GM23338 (cell line): ENCODE results near the gene PGBD5. TPM values are rescaled to one million over a fixed set of nuclear protein-coding genes. Genes with fewer than 3 reads are reported as not detected.
"Not testable (repeated sequence)": the region's sequence is repeated elsewhere in the genome, so short reads cannot be mapped to it uniquely, and the experiment has no call there.

Experiments used
- ATAC-seq: fragments of 200-7000 bp; cut with Tn5 transposase; 3 replicates; pipeline ENCODE4 v1.9.1; 2020
- DNase-seq: peaks from one replicate; pipeline ENCODE4 v3.0.0-alpha.2; 2015; ENCODE audit warnings: low spot score
- H2AFZ ChIP-seq: fragments of 200-600 bp; sonication (generic); 2 replicates; pipeline ENCODE4 v1.8.0; 2016; ENCODE audit warnings: antibody characterized with exemption, mild to moderate bottlenecking, moderate library complexity
- H3F3A ChIP-seq: fragments of 200-600 bp; sonication (generic); replicated peaks from 2 replicates; pipeline ENCODE4 v1.8.0; 2017; ENCODE audit warnings: antibody characterized with exemption, mixed run types, low read depth
- H3K27ac ChIP-seq: fragments of 200-600 bp; sonication (generic); 2 replicates; pipeline ENCODE4 v1.6.1; 2016; ENCODE audit warnings: low read depth
- H3K27me3 ChIP-seq: fragments of 200-600 bp; sonication (generic); 2 replicates; pipeline ENCODE4 v1.8.0; 2016; ENCODE audit warnings: mild to moderate bottlenecking, mixed run types, moderate library complexity; ENCODE audit not compliant: insufficient read depth
- H3K36me3 ChIP-seq: fragments of 200-600 bp; sonication (generic); 2 replicates; pipeline ENCODE4 v1.8.0; 2016; ENCODE audit warnings: mild to moderate bottlenecking; ENCODE audit not compliant: insufficient read depth
- H3K4me1 ChIP-seq: fragments of 200-600 bp; sonication (generic); 2 replicates; pipeline ENCODE4 v1.8.0; 2016; ENCODE audit warnings: mild to moderate bottlenecking, moderate library complexity; ENCODE audit not compliant: insufficient read depth
- H3K4me2 ChIP-seq: fragments of 200-600 bp; sonication (generic); 2 replicates; pipeline ENCODE4 v1.7.1; 2017; ENCODE audit warnings: mixed run types
- H3K4me3 ChIP-seq: fragments of 200-600 bp; sonication (generic); 2 replicates; pipeline ENCODE4 v1.6.1; 2016; ENCODE audit warnings: mixed run types
- H3K79me2 ChIP-seq: fragments of 200-600 bp; sonication (generic); replicated peaks from 2 replicates; pipeline ENCODE4 v1.8.0; 2017; ENCODE audit warnings: mild to moderate bottlenecking; ENCODE audit not compliant: insufficient read depth
- H3K9me2 ChIP-seq: fragments of 200-600 bp; sonication (generic); 2 replicates; pipeline ENCODE4 v1.8.0; 2017; ENCODE audit not compliant: insufficient read depth
- H4K20me1 ChIP-seq: fragments of 200-600 bp; sonication (generic); replicated peaks from 2 replicates; pipeline ENCODE4 v1.8.0; 2017; ENCODE audit warnings: mild to moderate bottlenecking; ENCODE audit not compliant: insufficient read depth
- H3K27ac Mint-ChIP-seq: 2 replicates; pipeline ENCODE4 v1.8.0; 2020; ENCODE audit warnings: inconsistent platforms, mild to moderate bottlenecking, moderate library complexity, mixed read lengths
- H3K27me3 Mint-ChIP-seq: 3 replicates; pipeline ENCODE4 v1.8.0; 2022; ENCODE audit warnings: low read depth, mild to moderate bottlenecking, moderate library complexity, mixed read lengths, inconsistent platforms; ENCODE audit not compliant: insufficient read depth, poor library complexity
- H3K36me3 Mint-ChIP-seq: 3 replicates; pipeline ENCODE4 v1.8.0; 2021; ENCODE audit warnings: low read depth, mild to moderate bottlenecking, inconsistent platforms, moderate library complexity, mixed read lengths
- H3K4me1 Mint-ChIP-seq: 3 replicates; pipeline ENCODE4 v1.8.0; 2020; ENCODE audit warnings: mild to moderate bottlenecking, inconsistent platforms, mixed read lengths
- H3K4me3 Mint-ChIP-seq: 3 replicates; pipeline ENCODE4 v1.8.0; 2021; ENCODE audit warnings: moderate library complexity, mild to moderate bottlenecking, inconsistent platforms, mixed read lengths
- H3K9me3 Mint-ChIP-seq: 3 replicates; pipeline ENCODE4 v1.8.0; 2020; ENCODE audit warnings: moderate library complexity, mild to moderate bottlenecking, inconsistent platforms, mixed read lengths
- CREB1 ChIP-seq: fragments of 250-450 bp; sonication (Bioruptor Pico); IDR thresholded peaks from 2 replicates; pipeline ENCODE4 v1.5.0; 2020; ENCODE audit warnings: low read depth, mild to moderate bottlenecking, moderate library complexity
- polyA plus RNA-seq: library from polyadenylated mRNA; unstranded; fragments of >200 nt; fragmentation: Nextera tagmentation; extraction: Ambion mirVana; gene quantifications from 2 replicates; pipeline ENCODE4 v1.2.1, GENCODE V29; 2016
- total RNA-seq: library from RNA; depleted of rRNA; stranded (reverse); fragments of >200 nt; shearing (Covaris generic); gene quantifications from 2 replicates; pipeline ENCODE4 v1.2.3, GENCODE V29; 2014
- TF ChIP-seq, protein P1 (sequence below): IDR thresholded peaks from one replicate; pipeline ENCODE4 v1.6.1; 2018; ENCODE audit warnings: antibody characterized with exemption; ENCODE audit not compliant: unreplicated experiment
- TF ChIP-seq, protein P2 (sequence below): IDR thresholded peaks from 2 replicates; pipeline ENCODE4 v1.6.1; 2016; ENCODE audit warnings: antibody characterized with exemption
- TF ChIP-seq, protein P3 (sequence below), 2 experiments: fragments of 200-600 bp in 1 of 2; sonication (generic) in 1 of 2; conservative IDR thresholded peaks; 2 replicates each; pipeline versions ENCODE4 v1.5.1 to v1.6.1; 2016 to 2017; ENCODE audit warnings: antibody characterized with exemption in 2 of 2, low read depth in 2 of 2, mild to moderate bottlenecking in 2 of 2, moderate library complexity in 1 of 2

The PGBD5 gene
- total and polyA plus RNA-seq, 2 experiments from 2014 or later, result 3.4 to 16.6 TPM

DNA sequence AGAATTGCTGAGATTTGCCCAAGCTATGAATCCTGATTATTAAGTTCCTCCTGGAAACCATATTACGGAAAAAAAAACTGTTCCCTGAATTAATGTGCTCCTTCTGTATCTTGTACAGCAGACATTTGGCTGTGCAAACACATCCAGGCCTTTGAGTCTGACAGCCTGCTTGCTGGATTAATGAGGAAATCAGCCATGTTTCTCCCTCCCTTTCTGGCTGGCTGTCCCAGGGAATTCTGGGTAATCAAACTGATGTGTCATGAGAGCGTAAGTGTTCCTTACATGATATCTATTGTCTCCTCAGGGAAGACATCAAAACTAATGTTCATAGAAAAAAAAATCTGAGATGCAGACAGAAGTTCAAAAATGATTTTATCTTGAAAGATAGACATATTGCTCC lies 18.8 kb downstream of the PGBD5 start:
- Histone ChIP-seq H3K27me3 (no peaks in the 10 kb centered on the region), H3K36me3 (no peaks in the 10 kb centered on the region), H4K20me1 (no peaks in the 10 kb centered on the region; the same call in 1 of the 2 replicates), H3K27ac (no peak overlapping the region), H2AFZ (no peak overlapping the region), H3K9me2 (no peaks in the 10 kb centered on the region; the same call in 1 of the 2 replicates), H3F3A (no peaks in the 10 kb centered on the region), H3K4me2 (no peak overlapping the region), H3K4me3 (no peak overlapping the region), H3K4me1 (no peaks in the 10 kb centered on the region), H3K79me2 (peaks cover 80% of the 10 kb centered on the region)
- no peak overlapping the region for H3K4me3 Mint-ChIP-seq
- DNase-seq (no peak), ATAC-seq (no peak)
- no peak overlapping the region for H3K27ac Mint-ChIP-seq
- TF ChIP-seq, protein P1, sequence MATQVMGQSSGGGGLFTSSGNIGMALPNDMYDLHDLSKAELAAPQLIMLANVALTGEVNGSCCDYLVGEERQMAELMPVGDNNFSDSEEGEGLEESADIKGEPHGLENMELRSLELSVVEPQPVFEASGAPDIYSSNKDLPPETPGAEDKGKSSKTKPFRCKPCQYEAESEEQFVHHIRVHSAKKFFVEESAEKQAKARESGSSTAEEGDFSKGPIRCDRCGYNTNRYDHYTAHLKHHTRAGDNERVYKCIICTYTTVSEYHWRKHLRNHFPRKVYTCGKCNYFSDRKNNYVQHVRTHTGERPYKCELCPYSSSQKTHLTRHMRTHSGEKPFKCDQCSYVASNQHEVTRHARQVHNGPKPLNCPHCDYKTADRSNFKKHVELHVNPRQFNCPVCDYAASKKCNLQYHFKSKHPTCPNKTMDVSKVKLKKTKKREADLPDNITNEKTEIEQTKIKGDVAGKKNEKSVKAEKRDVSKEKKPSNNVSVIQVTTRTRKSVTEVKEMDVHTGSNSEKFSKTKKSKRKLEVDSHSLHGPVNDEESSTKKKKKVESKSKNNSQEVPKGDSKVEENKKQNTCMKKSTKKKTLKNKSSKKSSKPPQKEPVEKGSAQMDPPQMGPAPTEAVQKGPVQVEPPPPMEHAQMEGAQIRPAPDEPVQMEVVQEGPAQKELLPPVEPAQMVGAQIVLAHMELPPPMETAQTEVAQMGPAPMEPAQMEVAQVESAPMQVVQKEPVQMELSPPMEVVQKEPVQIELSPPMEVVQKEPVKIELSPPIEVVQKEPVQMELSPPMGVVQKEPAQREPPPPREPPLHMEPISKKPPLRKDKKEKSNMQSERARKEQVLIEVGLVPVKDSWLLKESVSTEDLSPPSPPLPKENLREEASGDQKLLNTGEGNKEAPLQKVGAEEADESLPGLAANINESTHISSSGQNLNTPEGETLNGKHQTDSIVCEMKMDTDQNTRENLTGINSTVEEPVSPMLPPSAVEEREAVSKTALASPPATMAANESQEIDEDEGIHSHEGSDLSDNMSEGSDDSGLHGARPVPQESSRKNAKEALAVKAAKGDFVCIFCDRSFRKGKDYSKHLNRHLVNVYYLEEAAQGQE, result no peak
- TF ChIP-seq, protein P2, sequence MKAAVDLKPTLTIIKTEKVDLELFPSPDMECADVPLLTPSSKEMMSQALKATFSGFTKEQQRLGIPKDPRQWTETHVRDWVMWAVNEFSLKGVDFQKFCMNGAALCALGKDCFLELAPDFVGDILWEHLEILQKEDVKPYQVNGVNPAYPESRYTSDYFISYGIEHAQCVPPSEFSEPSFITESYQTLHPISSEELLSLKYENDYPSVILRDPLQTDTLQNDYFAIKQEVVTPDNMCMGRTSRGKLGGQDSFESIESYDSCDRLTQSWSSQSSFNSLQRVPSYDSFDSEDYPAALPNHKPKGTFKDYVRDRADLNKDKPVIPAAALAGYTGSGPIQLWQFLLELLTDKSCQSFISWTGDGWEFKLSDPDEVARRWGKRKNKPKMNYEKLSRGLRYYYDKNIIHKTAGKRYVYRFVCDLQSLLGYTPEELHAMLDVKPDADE, result no peak
- TF ChIP-seq, protein P3, sequence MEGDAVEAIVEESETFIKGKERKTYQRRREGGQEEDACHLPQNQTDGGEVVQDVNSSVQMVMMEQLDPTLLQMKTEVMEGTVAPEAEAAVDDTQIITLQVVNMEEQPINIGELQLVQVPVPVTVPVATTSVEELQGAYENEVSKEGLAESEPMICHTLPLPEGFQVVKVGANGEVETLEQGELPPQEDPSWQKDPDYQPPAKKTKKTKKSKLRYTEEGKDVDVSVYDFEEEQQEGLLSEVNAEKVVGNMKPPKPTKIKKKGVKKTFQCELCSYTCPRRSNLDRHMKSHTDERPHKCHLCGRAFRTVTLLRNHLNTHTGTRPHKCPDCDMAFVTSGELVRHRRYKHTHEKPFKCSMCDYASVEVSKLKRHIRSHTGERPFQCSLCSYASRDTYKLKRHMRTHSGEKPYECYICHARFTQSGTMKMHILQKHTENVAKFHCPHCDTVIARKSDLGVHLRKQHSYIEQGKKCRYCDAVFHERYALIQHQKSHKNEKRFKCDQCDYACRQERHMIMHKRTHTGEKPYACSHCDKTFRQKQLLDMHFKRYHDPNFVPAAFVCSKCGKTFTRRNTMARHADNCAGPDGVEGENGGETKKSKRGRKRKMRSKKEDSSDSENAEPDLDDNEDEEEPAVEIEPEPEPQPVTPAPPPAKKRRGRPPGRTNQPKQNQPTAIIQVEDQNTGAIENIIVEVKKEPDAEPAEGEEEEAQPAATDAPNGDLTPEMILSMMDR (conservative IDR thresholded peaks at IDR 0.05; ENCODE audit: low read depth in 2 of 2), result no peak
- no peak for TF ChIP-seq CREB1
- H3K27me3 Mint-ChIP-seq, result no peaks in the 10 kb centered on the region
- H3K4me1 Mint-ChIP-seq, result peaks cover 8% of the 10 kb centered on the region; the same call in 2 of the 3 replicates
- peaks cover 11% of the 10 kb centered on the region; the same call in 2 of the 3 replicates for H3K36me3 Mint-ChIP-seq
- H3K9me3 Mint-ChIP-seq, result no peaks in the 10 kb centered on the region; the same call in 2 of the 3 replicates

DNA sequence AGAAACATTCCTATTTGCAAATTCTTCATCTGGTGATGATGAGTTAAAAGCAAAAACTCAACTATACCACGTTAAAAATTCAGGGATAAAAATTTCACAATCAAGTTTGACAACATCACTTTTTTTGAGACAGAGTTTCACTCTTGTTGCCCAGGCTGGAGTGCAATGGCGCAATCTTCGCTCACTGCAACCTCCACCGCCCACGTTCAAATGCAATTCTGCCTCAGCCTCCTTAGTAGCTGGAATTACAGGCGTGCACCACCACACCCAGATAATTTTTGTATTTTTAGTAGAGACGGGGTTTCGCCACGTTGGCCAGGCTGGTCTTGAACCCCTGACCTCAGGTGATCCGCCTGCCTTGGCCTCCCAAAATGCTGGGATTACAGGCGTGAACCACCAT lies 19.4 kb downstream of the PGBD5 start:
- H4K20me1 ChIP-seq, H3K9me3 Mint-ChIP-seq, H3K4me2 ChIP-seq, H3K4me1 ChIP-seq, DNase-seq, ATAC-seq, H3K4me3 ChIP-seq, H3F3A ChIP-seq, H3K27ac ChIP-seq, H3K36me3 ChIP-seq, H3K4me3 Mint-ChIP-seq, H3K27me3 ChIP-seq, H2AFZ ChIP-seq, H3K27me3 Mint-ChIP-seq, H3K9me2 ChIP-seq, H3K27ac Mint-ChIP-seq: not testable (repeated sequence)
- H3K79me2 ChIP-seq, result peaks cover 80% of the 10 kb centered on the region
- peaks cover 13% of the 10 kb centered on the region for H3K4me1 Mint-ChIP-seq
- peaks cover 11% of the 10 kb centered on the region; the same call in 2 of the 3 replicates for H3K36me3 Mint-ChIP-seq
